Measurements from ENCODE around the gene GLIS1.

The GLIS1 gene

DNA sequence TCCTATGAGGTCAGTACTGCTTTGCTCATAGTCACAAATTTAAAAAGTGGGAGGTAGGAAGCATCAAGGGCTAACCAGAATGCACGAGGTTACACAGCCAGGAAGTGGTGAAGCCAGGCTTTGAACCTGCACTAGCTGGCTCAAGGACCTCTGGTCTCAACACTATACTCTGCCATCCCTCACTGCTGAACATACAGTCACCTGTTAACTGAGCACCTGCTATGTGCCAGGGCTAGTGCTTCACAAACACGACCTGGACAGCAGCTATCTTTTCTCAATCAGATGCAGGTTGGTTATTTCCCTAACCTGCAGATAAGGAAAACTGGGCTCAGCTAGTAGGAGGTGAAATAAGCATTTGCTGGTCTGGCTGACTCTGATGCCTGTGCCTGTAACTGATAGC lies 73.0 kb downstream of the GLIS1 start:
- Histone ChIP-seq H3K4me3 (ENCODE audit: low read length, poor library complexity, severe bottlenecking) (no peak overlapping the region), H3K4me1 (ENCODE audit: insufficient read depth, low read length, poor library complexity, severe bottlenecking) (peaks cover 29% of the 10 kb centered on the region), H3K36me3 (ENCODE audit: insufficient read depth, low read length) (no peaks in the 10 kb centered on the region), H3K9ac (ENCODE audit: low read depth, low read length, poor library complexity, severe bottlenecking) (no peak overlapping the region), H3K9me2 (replicated peaks; ENCODE audit: low read depth, low read length) (no peaks in the 10 kb centered on the region), H3K79me2 (ENCODE audit: insufficient read depth, low read length) (no peaks in the 10 kb centered on the region), H3K27me3 (ENCODE audit: insufficient read depth, low read length, poor library complexity, severe bottlenecking) (no peaks in the 10 kb centered on the region), H3F3A (ENCODE audit: low read depth) (no peaks in the 10 kb centered on the region), H3K4me2 (ENCODE audit: low read depth, low read length, poor library complexity, severe bottlenecking) (no peak overlapping the region), H3K9me3 (ENCODE audit: insufficient read depth, low read depth, low read length) (no peaks in the 10 kb centered on the region), H2AFZ (ENCODE audit: low read length) (no peak overlapping the region), H4K20me1 (ENCODE audit: insufficient read depth, low read length, poor library complexity, severe bottlenecking) (no peaks in the 10 kb centered on the region)
- TF ChIP-seq CTCF (conservative IDR thresholded peaks at IDR 0.05; ENCODE audit: low read length) (no peak), EZH2phosphoT487 (IDR thresholded peaks at IDR 0.05; ENCODE audit: borderline replicate concordance) (no peak)

DNA sequence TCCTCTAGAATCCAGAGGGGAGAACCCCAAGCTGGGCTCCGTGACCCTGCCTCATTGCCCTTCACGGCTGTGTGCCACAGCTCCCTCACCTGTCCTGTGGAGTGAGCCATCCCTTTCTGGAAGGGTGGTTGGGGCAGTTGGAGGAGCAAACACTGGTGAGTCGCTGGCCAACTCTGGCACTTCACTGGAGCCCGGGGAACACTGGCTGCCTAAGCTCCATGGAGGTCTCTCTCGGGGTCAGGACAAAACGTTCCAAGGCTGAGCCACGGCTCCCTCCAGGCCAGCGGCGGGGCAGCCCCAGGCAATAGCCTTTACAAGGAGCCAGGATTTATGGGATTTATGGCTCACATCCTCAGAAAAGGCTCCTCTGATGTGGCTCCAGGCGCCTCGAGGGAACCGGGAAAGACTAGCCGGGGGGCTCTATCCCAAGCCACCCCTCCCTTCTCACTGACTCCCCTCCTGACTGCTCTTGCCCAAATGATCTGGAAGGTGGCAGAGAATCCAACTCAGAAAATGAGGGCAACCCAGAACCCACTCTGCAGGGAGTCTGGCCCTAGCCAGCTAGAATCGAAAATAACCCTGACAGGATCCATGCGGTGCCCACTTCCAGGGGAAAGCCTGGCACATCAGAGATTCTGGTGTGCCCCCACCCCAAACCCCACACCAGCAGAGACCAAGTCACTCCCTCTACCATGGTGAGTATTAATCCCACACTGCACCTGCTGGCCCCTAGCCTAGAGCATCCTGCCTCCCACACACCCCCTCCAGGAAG lies 75.2 kb downstream of the GLIS1 start:
- Histone ChIP-seq H3K4me1 (ENCODE audit: insufficient read depth, low read length, poor library complexity, severe bottlenecking) (peaks cover 7% of the 10 kb centered on the region), H3K4me3 (ENCODE audit: low read length, poor library complexity, severe bottlenecking) (no peak overlapping the region), H3K9ac (ENCODE audit: low read depth, low read length, poor library complexity, severe bottlenecking) (no peak overlapping the region), H3K27me3 (ENCODE audit: insufficient read depth, low read length, poor library complexity, severe bottlenecking) (no peaks in the 10 kb centered on the region), H3K4me2 (ENCODE audit: low read depth, low read length, poor library complexity, severe bottlenecking) (no peak overlapping the region), H3K36me3 (ENCODE audit: insufficient read depth, low read length) (no peaks in the 10 kb centered on the region), H2AFZ (ENCODE audit: low read length) (no peak overlapping the region), H3F3A (ENCODE audit: low read depth) (no peaks in the 10 kb centered on the region), H3K9me2 (replicated peaks; ENCODE audit: low read depth, low read length) (no peaks in the 10 kb centered on the region), H3K9me3 (ENCODE audit: insufficient read depth, low read depth, low read length) (no peaks in the 10 kb centered on the region), H4K20me1 (ENCODE audit: insufficient read depth, low read length, poor library complexity, severe bottlenecking) (no peaks in the 10 kb centered on the region), H3K79me2 (ENCODE audit: insufficient read depth, low read length) (no peaks in the 10 kb centered on the region)
- no peak for TF ChIP-seq CTCF (conservative IDR thresholded peaks at IDR 0.05; ENCODE audit: low read length)
- TF ChIP-seq EZH2phosphoT487 (IDR thresholded peaks at IDR 0.05; ENCODE audit: borderline replicate concordance) = no peak

GRCh38 chr1:53662951-53663350 lies 76.0 kb downstream of the GLIS1 start:
- no peaks in the 10 kb centered on the region for H4K20me1 ChIP-seq (ENCODE audit: insufficient read depth, low read length, poor library complexity, severe bottlenecking)
- H3K4me2 ChIP-seq (ENCODE audit: low read depth, low read length, poor library complexity, severe bottlenecking) = no peak overlapping the region
- no peaks in the 10 kb centered on the region for H3K9me3 ChIP-seq (ENCODE audit: insufficient read depth, low read depth, low read length)
- no peak overlapping the region for H3K4me3 ChIP-seq (ENCODE audit: low read length, poor library complexity, severe bottlenecking)
- no peaks in the 10 kb centered on the region for H3K9me2 ChIP-seq (replicated peaks; ENCODE audit: low read depth, low read length)
- H3K9ac ChIP-seq (ENCODE audit: low read depth, low read length, poor library complexity, severe bottlenecking) = no peak overlapping the region
- H3K36me3 ChIP-seq (ENCODE audit: insufficient read depth, low read length) = no peaks in the 10 kb centered on the region
- no peaks in the 10 kb centered on the region for H3F3A ChIP-seq (ENCODE audit: low read depth)
- H3K27me3 ChIP-seq (ENCODE audit: insufficient read depth, low read length, poor library complexity, severe bottlenecking) = no peaks in the 10 kb centered on the region
- TF ChIP-seq EZH2phosphoT487 (IDR thresholded peaks at IDR 0.05; ENCODE audit: borderline replicate concordance) (no peak), CTCF (conservative IDR thresholded peaks at IDR 0.05; ENCODE audit: low read length) (no peak)
- H3K79me2 ChIP-seq (ENCODE audit: insufficient read depth, low read length) = no peaks in the 10 kb centered on the region
- H2AFZ ChIP-seq (ENCODE audit: low read length) = no peak overlapping the region
- H3K4me1 ChIP-seq (ENCODE audit: insufficient read depth, low read length, poor library complexity, severe bottlenecking) = peaks cover 8% of the 10 kb centered on the region
